PC-3 (cell line): ENCODE results near the gene CCDC66. TPM values are rescaled to one million over a fixed set of nuclear protein-coding genes. Genes with fewer than 3 reads are reported as not detected.
"Not testable (repeated sequence)": the region's sequence is repeated elsewhere in the genome, so short reads cannot be mapped to it uniquely, and the experiment has no call there.

Source experiments
- ATAC-seq: fragments of 200-7000 bp; cut with Tn5 transposase; 2 replicates; pipeline ENCODE4 v1.9.1; 2020; ENCODE audit warnings: mild to moderate bottlenecking, moderate library complexity
- BruUV-seq: library from RNA; stranded (reverse); fragments of 400-500 nt; replicated peaks from 2 replicates; lab custom pipeline; 2021; lab: Mats Ljungman, UMichigan
- CTCF ChIA-PET: fragments of 300-600 bp; sonication (Branson Sonifier 250); formaldehyde crosslinking; loops from one replicate; lab custom pipeline; 2022; ENCODE audit warnings: antibody characterized with exemption; lab: Charles Lee
- POLR2A ChIA-PET: fragments of 300-600 bp; sonication (Branson Sonifier 250); formaldehyde crosslinking; loops from one replicate; lab custom pipeline; 2022; ENCODE audit warnings: antibody characterized with exemption; ENCODE audit not compliant: unreplicated experiment; lab: Charles Lee
- DNase-seq: peaks from one replicate; pipeline ENCODE4 v3.0.0-alpha.2; 2015
- H2AFZ ChIP-seq: fragments of 300-600 bp; sonication (generic); 2 replicates; pipeline ENCODE4 v1.6.0; 2016; ENCODE audit warnings: antibody characterized with exemption, low read length
- H3F3A ChIP-seq: fragments of 300-600 bp; sonication (generic); one replicate; pipeline ENCODE4 v1.6.0; 2017; ENCODE audit warnings: antibody characterized with exemption, low read length, control low read depth, mild to moderate bottlenecking; ENCODE audit not compliant: unreplicated experiment
- H3K27ac ChIP-seq: fragments of 300-600 bp; sonication (generic); 2 replicates; pipeline ENCODE4 v1.5.1; 2016; ENCODE audit warnings: mild to moderate bottlenecking, low read length
- H3K27me3 ChIP-seq: fragments of 300-600 bp; sonication (generic); 2 replicates; pipeline ENCODE4 v1.6.1; 2016; ENCODE audit warnings: low read length, mixed read lengths
- H3K36me3 ChIP-seq: fragments of 300-600 bp; sonication (generic); 2 replicates; pipeline ENCODE4 v1.6.1; 2016; ENCODE audit warnings: low read depth, mixed run types, low read length, mixed read lengths
- H3K4me1 ChIP-seq: fragments of 300-600 bp; sonication (generic); 2 replicates; pipeline ENCODE4 v1.5.1; 2016; ENCODE audit warnings: low read length; ENCODE audit not compliant: insufficient read depth
- H3K4me2 ChIP-seq: fragments of 300-600 bp; sonication (generic); 2 replicates; pipeline ENCODE4 v1.6.0; 2016; ENCODE audit warnings: low read length
- H3K4me3 ChIP-seq: fragments of 300-600 bp; sonication (generic); 2 replicates; pipeline ENCODE4 v1.5.1; 2016; ENCODE audit warnings: mild to moderate bottlenecking, low read length, mixed read lengths
- H3K79me2 ChIP-seq: fragments of 300-600 bp; sonication (generic); 2 replicates; pipeline ENCODE4 v1.6.1; 2017; ENCODE audit warnings: low read length, mixed read lengths
- H3K9ac ChIP-seq: fragments of 300-600 bp; sonication (generic); 2 replicates; pipeline ENCODE4 v1.6.0; 2016; ENCODE audit warnings: mild to moderate bottlenecking, low read length
- H3K9me2 ChIP-seq: fragments of 300-600 bp; sonication (generic); replicated peaks from 2 replicates; pipeline ENCODE4 v1.6.1; 2016; ENCODE audit warnings: mixed run types, low read length, mixed read lengths
- H3K9me3 ChIP-seq: fragments of 300-600 bp; sonication (generic); 2 replicates; pipeline ENCODE4 v1.6.1; 2016; ENCODE audit warnings: low read length, mixed read lengths
- H4K20me1 ChIP-seq: fragments of 300-600 bp; sonication (generic); 2 replicates; pipeline ENCODE4 v1.6.1; 2016; ENCODE audit warnings: low read length, mixed read lengths
- EZH2 ChIP-seq: fragments of 300-600 bp; sonication (generic); IDR thresholded peaks from one replicate; pipeline ENCODE4 v1.6.1; 2017; ENCODE audit warnings: antibody characterized with exemption, mild to moderate bottlenecking, low read length; ENCODE audit not compliant: unreplicated experiment
- EZH2phosphoT487 ChIP-seq: fragments of 300-600 bp; sonication (generic); IDR thresholded peaks from 2 replicates; pipeline ENCODE4 v1.6.1; 2018; ENCODE audit warnings: mild to moderate bottlenecking, antibody characterized with exemption, low read length, borderline replicate concordance
- intact Hi-C: fragments of 100-400 bp; cut with micrococcal nuclease; formaldehyde crosslinking; loops from 2 replicates; pipeline ENCODE4 v1.9.0; 2023
- total RNA-seq: library from RNA; depleted of rRNA; stranded (reverse); fragments of >200 nt; gene quantifications from 2 replicates; pipeline ENCODE4 v1.2.3, GENCODE V29; 2014
- TF ChIP-seq, protein P1 (sequence below): fragments of 300-600 bp; sonication (generic); conservative IDR thresholded peaks from 2 replicates; pipeline ENCODE4 v1.5.1; 2017; ENCODE audit warnings: antibody characterized with exemption, low read depth, mild to moderate bottlenecking, low read length

Gene CCDC66
- total RNA-seq, 1 experiment from 2014 or later = 17.3 TPM

DNA sequence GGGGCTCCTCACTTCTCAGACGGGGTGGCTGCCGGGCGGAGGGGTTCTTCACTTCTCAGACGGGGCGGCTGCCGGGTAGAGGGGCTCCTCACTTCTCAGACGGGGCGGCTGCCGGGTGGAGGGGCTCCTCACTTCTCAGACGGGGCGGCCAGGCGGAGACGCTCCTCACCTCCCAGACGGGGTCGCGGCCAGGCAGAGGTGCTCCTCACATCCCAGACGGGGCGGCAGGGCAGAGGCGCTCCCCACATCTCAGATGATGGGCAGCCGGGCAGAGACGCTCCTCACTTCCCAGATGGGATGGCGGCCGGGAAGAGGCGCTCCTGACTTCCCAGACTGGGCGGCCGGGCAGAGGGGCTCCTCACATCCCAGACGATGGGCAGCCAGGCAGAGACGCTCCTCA is 27.3 kb downstream of the CCDC66 start:
- H3K9me3 ChIP-seq, BruUV-seq, H3K4me2 ChIP-seq, H3K79me2 ChIP-seq, H3K27ac ChIP-seq, H3K36me3 ChIP-seq, ATAC-seq, H3F3A ChIP-seq, CTCF ChIA-PET, H3K9ac ChIP-seq, H3K9me2 ChIP-seq, H3K27me3 ChIP-seq, H3K4me1 ChIP-seq, POLR2A ChIA-PET, H4K20me1 ChIP-seq, DNase-seq, intact Hi-C loops, H3K4me3 ChIP-seq, H2AFZ ChIP-seq: not testable (repeated sequence)

DNA sequence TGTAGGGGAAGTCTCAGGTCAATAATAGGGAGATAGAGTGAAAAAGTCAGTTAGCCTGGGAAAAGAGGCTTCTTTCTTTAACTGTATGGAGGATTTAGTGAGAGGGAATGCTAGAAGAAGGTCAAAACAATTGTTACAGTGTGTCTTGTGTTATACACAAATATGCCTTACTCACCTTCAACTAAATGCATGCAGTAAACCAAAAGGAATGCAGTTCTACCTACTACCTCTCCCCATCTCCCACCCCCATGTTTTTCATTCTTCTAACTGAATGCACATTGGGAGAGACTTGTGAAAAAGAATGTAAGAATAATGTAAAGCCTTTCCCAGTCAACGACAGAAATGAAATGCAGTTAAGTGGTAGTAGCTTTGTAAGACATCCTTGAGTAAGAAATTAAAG is 33.8 kb downstream of the CCDC66 start:
- ATAC-seq (peak; percentile 61), DNase-seq (peak; percentile 67)
- BruUV-seq = no TSS peak
- H4K20me1 ChIP-seq = no peaks in the 10 kb centered on the region
- ChIA-PET CTCF (no interaction called here), POLR2A (no interaction called here)
- H3K36me3 ChIP-seq = peaks cover 19% of the 10 kb centered on the region
- no peak overlapping the region for H3K4me3 ChIP-seq
- no peak overlapping the region for H3K27ac ChIP-seq
- H3F3A ChIP-seq = no peaks in the 10 kb centered on the region
- no peak overlapping the region for H3K9ac ChIP-seq
- H3K4me1 ChIP-seq = peaks cover 13% of the 10 kb centered on the region
- H3K27me3 ChIP-seq = no peaks in the 10 kb centered on the region
- no peaks in the 10 kb centered on the region for H3K79me2 ChIP-seq
- H2AFZ ChIP-seq = no peak overlapping the region
- no peaks in the 10 kb centered on the region for H3K9me2 ChIP-seq
- no peaks in the 10 kb centered on the region for H3K9me3 ChIP-seq
- intact Hi-C loops = no loop called here
- H3K4me2 ChIP-seq = no peak overlapping the region; the same call in 1 of the 2 replicates
- TF ChIP-seq, protein P1, sequence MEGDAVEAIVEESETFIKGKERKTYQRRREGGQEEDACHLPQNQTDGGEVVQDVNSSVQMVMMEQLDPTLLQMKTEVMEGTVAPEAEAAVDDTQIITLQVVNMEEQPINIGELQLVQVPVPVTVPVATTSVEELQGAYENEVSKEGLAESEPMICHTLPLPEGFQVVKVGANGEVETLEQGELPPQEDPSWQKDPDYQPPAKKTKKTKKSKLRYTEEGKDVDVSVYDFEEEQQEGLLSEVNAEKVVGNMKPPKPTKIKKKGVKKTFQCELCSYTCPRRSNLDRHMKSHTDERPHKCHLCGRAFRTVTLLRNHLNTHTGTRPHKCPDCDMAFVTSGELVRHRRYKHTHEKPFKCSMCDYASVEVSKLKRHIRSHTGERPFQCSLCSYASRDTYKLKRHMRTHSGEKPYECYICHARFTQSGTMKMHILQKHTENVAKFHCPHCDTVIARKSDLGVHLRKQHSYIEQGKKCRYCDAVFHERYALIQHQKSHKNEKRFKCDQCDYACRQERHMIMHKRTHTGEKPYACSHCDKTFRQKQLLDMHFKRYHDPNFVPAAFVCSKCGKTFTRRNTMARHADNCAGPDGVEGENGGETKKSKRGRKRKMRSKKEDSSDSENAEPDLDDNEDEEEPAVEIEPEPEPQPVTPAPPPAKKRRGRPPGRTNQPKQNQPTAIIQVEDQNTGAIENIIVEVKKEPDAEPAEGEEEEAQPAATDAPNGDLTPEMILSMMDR = no peak
- no peak for TF ChIP-seq EZH2

DNA sequence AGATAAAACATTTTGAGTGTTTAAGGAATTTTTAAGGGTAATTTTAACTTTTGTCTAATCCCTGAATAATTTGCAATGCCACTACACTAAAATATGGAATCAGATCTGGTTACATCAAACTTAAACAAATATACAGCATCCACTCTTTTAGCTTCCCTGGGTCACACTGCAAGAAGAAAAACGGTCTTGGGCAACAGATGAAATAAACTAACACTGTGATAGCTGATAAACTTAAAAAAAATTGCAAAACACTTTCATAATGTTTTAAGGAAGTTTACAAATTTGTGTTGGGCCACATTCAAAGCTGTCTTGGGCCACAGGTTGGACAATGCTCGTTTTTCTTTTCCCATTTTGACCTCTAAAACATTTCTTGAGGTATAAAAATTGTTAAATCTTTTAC is 34.3 kb downstream of the CCDC66 start:
- ChIA-PET POLR2A (no interaction called here), CTCF (no interaction called here)
- Histone ChIP-seq H2AFZ (no peak overlapping the region), H3K9ac (no peak overlapping the region), H3K4me1 (peaks cover 13% of the 10 kb centered on the region), H3K4me3 (no peak overlapping the region), H3K4me2 (no peak overlapping the region), H3K9me2 (no peaks in the 10 kb centered on the region), H3K9me3 (no peaks in the 10 kb centered on the region), H4K20me1 (no peaks in the 10 kb centered on the region), H3K79me2 (no peaks in the 10 kb centered on the region), H3K27me3 (no peaks in the 10 kb centered on the region), H3K36me3 (peaks cover 22% of the 10 kb centered on the region), H3K27ac (no peak overlapping the region), H3F3A (no peaks in the 10 kb centered on the region)
- ATAC-seq (no peak), DNase-seq (no peak)
- TF ChIP-seq EZH2phosphoT487 (no peak), EZH2 (no peak)
- TF ChIP-seq, protein P1 = no peak
- intact Hi-C loops = no loop called here
- BruUV-seq = no TSS peak
